ENCODE data around the gene TMEM221.

The TMEM221 gene

DNA sequence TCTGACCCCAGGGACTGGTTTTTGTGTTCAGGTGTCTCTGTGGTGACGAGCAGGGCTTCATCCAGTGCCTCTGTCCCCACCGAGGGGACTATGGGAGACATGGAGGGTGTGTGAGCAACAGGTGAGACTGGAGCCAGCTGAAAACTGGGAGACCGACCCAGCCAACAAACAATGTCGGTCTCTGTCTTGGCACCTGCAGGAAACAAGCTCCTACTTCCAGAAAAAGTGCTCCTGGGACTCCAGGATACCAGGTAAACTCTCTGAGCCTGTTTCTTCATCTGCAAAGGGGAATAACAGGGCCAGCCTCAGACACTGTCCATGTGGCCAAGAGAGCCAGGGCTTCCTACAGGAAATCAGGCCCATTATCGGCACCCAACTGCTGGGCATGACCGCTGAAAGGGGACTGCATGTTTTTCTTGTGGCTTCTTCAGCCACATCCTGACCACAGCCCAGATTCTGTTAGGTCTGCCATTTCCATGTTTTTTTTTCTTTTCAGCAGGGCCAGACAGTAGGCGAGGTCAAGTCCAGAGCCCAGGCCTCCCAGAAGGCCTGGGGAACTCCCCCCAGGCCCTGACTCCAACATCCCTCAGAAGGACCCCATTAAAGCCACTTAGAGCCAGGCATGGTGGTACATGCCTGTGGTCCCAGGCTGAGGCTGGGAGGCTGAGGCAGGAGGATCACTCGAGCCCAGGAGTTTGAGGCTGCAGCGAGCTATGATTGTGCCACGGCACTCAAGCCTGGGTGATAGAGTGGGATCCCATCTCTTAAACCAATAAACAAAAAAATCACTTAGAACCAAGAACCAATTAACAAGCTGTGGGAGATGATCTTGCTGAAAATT, 42.2 kb downstream of the TMEM221 start:
- Histone ChIP-seq H3K4me3 (peak overlapping the region; percentile 29 to 41), H3K4me1 (peaks cover 0 to 9% (median 0%) of the 10 kb centered on the region in 4 donors), H3K36me3 (no peaks in the 10 kb centered on the region), H3K9me3 (no peaks in the 10 kb centered on the region), H3K27ac (peak overlapping the region in 1 of 2 donors; percentile 25), H3K27me3 (peaks cover 0 to 15% of the 10 kb centered on the region in 2 donors)
- DNase-seq, result no peak
- intact Hi-C loops (cut with DNase I; ENCODE audit: low total_unique reads), result no loop called here
- TF ChIP-seq, protein P1, sequence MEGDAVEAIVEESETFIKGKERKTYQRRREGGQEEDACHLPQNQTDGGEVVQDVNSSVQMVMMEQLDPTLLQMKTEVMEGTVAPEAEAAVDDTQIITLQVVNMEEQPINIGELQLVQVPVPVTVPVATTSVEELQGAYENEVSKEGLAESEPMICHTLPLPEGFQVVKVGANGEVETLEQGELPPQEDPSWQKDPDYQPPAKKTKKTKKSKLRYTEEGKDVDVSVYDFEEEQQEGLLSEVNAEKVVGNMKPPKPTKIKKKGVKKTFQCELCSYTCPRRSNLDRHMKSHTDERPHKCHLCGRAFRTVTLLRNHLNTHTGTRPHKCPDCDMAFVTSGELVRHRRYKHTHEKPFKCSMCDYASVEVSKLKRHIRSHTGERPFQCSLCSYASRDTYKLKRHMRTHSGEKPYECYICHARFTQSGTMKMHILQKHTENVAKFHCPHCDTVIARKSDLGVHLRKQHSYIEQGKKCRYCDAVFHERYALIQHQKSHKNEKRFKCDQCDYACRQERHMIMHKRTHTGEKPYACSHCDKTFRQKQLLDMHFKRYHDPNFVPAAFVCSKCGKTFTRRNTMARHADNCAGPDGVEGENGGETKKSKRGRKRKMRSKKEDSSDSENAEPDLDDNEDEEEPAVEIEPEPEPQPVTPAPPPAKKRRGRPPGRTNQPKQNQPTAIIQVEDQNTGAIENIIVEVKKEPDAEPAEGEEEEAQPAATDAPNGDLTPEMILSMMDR (IDR thresholded peaks at IDR 0.05), result no peak

- DNase-seq, result peak in 1 of 2 donors; percentile 60
- H3K27ac ChIP-seq, result peak within 1 kb of the TSS in 1 of 2 donors; percentile 25
- TF ChIP-seq, protein P1 (IDR thresholded peaks at IDR 0.05), result no peak
Measured at GRCh38 chr19:17405250-17406045, 43.0 kb downstream of the TMEM221 start, which contains the start of gene BST2. Gene BST2 (minus strand): TSS chr19:17405630. CDS start chr19:17405575, 55 bp downstream.

GRCh38 chr19:17404621-17405249, 43.7 kb downstream of the TMEM221 start:
- peaks cover 0 to 23% of the 10 kb centered on the region in 2 donors for H3K27me3 ChIP-seq
- H3K36me3 ChIP-seq, result no peaks in the 10 kb centered on the region
- TF ChIP-seq, protein P1 (IDR thresholded peaks at IDR 0.05), result no peak
- DNase-seq, result no peak
- peaks cover 0 to 9% (median 0%) of the 10 kb centered on the region in 4 donors for H3K4me1 ChIP-seq
- H3K9me3 ChIP-seq, result no peaks in the 10 kb centered on the region
- H3K4me3 ChIP-seq, result peak overlapping the region; percentile 28 to 41
- peak overlapping the region in 1 of 2 donors; percentile 25 for H3K27ac ChIP-seq
- intact Hi-C loops (cut with DNase I; ENCODE audit: low total_unique reads), result no loop called here

More at GRCh38 chr19:17405250-17406045, 43.0 kb downstream of the TMEM221 start, which contains the start of gene BST2:
- H3K27me3 ChIP-seq, result peaks cover 0 to 18% of the 10 kb centered on the region in 2 donors
- peak within 1 kb of the TSS; percentile 29 to 41 for H3K4me3 ChIP-seq
- H3K4me1 ChIP-seq, result peaks cover 0 to 9% (median 0%) of the 10 kb centered on the region in 4 donors
- intact Hi-C loops (cut with DNase I; ENCODE audit: low total_unique reads), result no loop called here
- no peaks in the 10 kb centered on the region for H3K9me3 ChIP-seq
- H3K36me3 ChIP-seq, result no peaks in the 10 kb centered on the region

GRCh38 chr19:17404015-17404414, 44.5 kb downstream of the TMEM221 start:
- Histone ChIP-seq H3K4me3 (no peak overlapping the region), H3K27ac (no peak overlapping the region), H3K4me1 (peaks cover 0 to 9% (median 0%) of the 10 kb centered on the region in 4 donors)

More at GRCh38 chr19:17404015-17404414, 44.5 kb downstream of the TMEM221 start:
- intact Hi-C loops (cut with DNase I; ENCODE audit: low total_unique reads), result no loop called here
- no peaks in the 10 kb centered on the region for H3K36me3 ChIP-seq
- H3K9me3 ChIP-seq, result no peaks in the 10 kb centered on the region
- TF ChIP-seq, protein P1 (IDR thresholded peaks at IDR 0.05), result no peak
- peaks cover 0 to 23% of the 10 kb centered on the region in 2 donors for H3K27me3 ChIP-seq
- DNase-seq, result no peak

Measured in tibial artery (tissue), 4 donors.